ENCODE results near the gene KRTAP4-6. TPM values are rescaled to one million over a fixed set of nuclear protein-coding genes. Genes with fewer than 3 reads are reported as not detected.
"Not testable (repeated sequence)": the region's sequence is repeated elsewhere in the genome, so short reads cannot be mapped to it uniquely, and the experiment has no call there.

Gene KRTAP4-6
- total RNA-seq, 1 donor from 2014 or later, result 4.0 TPM

- not testable (repeated sequence) for DNase-seq
Measured at GRCh38 chr17:41105347-41105746, 35.0 kb downstream of the KRTAP4-6 start, which contains the start of gene KRTAP4-9. Gene KRTAP4-9, plus strand, starts transcription at chr17:41105389. Its CDS starts 0 bp downstream, at chr17:41105389.

GRCh38 chr17:41104386-41105038 is 35.8 kb downstream of the KRTAP4-6 start:
- not testable (repeated sequence) for DNase-seq

DNA sequence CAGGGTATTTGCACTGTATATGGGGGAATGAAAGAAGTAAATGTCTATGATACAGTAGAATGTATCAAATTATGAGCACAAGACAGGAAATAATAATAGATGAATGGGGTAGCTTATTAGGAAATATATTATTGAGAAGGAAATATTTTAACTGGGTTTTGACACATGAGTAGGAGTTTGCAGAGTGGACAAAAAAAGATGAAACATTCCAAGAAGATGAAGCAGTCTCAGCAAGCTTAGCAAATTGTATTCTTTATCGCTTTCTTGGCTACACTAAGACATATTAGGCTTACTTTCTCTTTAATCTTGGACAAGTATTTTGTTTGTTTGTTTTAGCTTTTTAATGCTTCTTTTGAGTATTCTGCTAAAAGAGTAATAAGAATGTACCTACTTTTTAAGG is 36.4 kb downstream of the KRTAP4-6 start:
- DNase-seq, result no peak

DNA sequence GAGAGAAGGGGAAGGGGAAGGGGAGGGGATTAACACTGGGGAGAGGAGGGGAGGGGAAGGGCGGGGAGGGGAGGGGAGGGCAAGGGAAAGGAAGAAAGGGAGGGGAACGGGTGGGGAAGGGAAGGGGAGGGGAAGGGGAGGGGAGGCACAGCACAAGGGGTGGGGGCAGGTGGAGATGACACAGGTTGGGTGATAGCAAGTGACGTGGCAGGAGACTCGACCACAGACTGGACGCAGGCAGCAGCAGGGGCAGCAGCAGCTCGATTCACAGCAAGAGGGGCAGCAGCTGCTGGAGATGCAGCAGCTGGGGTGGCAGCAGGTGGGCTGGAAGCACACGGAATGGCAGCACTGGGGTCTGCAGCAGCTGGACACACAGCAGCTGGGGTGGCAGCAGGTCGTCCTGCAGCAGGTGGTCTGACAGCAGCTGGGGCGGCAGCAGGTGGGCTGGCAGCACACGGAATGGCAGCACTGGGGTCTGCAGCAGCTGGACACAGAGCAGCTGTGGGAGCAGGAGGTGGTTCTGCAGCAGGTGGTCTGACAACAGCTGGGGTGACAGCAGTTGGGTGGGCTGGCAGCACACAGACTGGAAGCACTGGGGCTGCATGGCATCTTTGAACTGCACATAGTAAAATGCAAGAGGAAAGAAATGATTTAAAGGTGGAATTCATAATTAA is 38.6 kb downstream of the KRTAP4-6 start, which contains the start of gene KRTAP4-16:
TSS of gene KRTAP4-16 (minus strand) at position 624 of the 674 bp plus-strand sequence. CDS start at position 624, 0 bp downstream.
- DNase-seq, result no peak

- DNase-seq, result not testable (repeated sequence)
Measured at GRCh38 chr17:41099682-41100480, 40.5 kb downstream of the KRTAP4-6 start.

DNA sequence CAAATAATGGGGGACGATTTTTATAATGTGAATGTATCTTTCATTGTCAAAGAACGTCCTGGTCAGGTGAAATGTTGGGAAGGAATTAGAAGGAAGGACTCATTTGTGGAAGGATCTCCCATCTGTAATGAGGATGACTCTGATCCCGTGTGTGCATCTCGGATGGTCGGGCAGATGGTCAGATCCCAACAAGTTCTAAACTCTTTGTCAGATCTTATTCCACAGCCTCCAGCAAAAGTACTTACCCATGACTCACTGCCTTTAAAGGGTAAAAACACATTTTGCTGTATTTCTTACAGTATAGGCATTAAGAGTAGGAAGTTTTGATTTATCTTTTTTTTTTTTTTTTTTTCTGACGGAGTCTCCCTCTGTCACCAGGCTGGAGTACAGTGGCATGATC is 41.9 kb downstream of the KRTAP4-6 start:
- no peak for DNase-seq

DNA sequence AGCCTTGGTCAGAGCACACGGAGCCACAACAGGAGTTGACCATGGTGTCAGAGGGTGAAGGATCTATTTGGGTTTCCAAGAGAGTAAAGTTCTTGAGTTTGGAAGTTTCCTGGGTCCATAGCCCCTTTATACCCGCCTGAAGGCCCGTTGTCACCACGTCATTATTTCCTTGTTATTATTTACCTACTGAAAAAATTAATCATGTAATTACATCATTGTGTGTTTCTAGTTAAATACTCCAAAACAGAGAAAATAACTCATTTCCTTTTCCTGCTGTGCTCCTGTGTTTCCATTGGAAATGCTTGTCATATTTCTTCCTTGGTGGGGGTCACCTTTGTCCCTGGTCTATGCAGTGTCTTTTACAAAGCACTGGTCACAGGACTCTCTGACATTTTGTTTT is 42.3 kb downstream of the KRTAP4-6 start, which contains the start of gene KRTAP4-8:
TSS of gene KRTAP4-8 (minus strand) at position 101 of the 400 bp plus-strand sequence. CDS start at position 43, 58 bp downstream.
- DNase-seq, result no peak

GRCh38 chr17:41096055-41096454 is 44.3 kb downstream of the KRTAP4-6 start:
- DNase-seq, result no peak

Small RNAs within 50 kb of the gene (small RNA-seq; reads per million reads assigned to genes)
- gene KRTAP4-17P (ENCODE audit: low replicate concordance), result not detected

Other genes starting within 250 kb of the KRTAP4-6 start
- gene KRT23, start 202.9 kb downstream of the KRTAP4-6 start, total RNA-seq, result 107 TPM
- gene KRT39, start 173.6 kb downstream of the KRTAP4-6 start, total RNA-seq, result 6.4 TPM
- gene KRT40, start 156.2 kb downstream of the KRTAP4-6 start, total RNA-seq, result 7.7 TPM
- gene KRTAP3-3, start 146.4 kb downstream of the KRTAP4-6 start, total RNA-seq, result 1.5 TPM
- gene KRTAP3-2, start 140.6 kb downstream of the KRTAP4-6 start, total RNA-seq, result 2.3 TPM
- gene KRTAP3-1, start 131.4 kb downstream of the KRTAP4-6 start, total RNA-seq, result 5.3 TPM
- 14.1 TPM for gene KRTAP1-5, start 113.3 kb downstream of the KRTAP4-6 start, total RNA-seq
- gene KRTAP1-4, start 110.3 kb downstream of the KRTAP4-6 start, total RNA-seq, result not detected
- 12.2 TPM for gene KRTAP1-3, start 105.7 kb downstream of the KRTAP4-6 start, total RNA-seq
- 7.5 TPM for gene KRTAP1-1, start 99.1 kb downstream of the KRTAP4-6 start, total RNA-seq
- gene KRTAP2-1, start 93.2 kb downstream of the KRTAP4-6 start, total RNA-seq, result 3.4 TPM
- gene KRTAP2-2, start 85.3 kb downstream of the KRTAP4-6 start, total RNA-seq, result 6.5 TPM
- 0.30 TPM for gene KRTAP2-3, start 80.4 kb downstream of the KRTAP4-6 start, total RNA-seq
- 3.3 TPM for gene KRTAP2-4, start 74.7 kb downstream of the KRTAP4-6 start, total RNA-seq
- gene KRTAP4-7, start 56.4 kb downstream of the KRTAP4-6 start, total RNA-seq, result 11.4 TPM
- gene KRTAP4-8, start 42.4 kb downstream of the KRTAP4-6 start, total RNA-seq, result 3.1 TPM
- not detected for gene KRTAP4-16, start 38.3 kb downstream of the KRTAP4-6 start, total RNA-seq
- gene KRTAP4-9, start 35.2 kb downstream of the KRTAP4-6 start, total RNA-seq, result 5.2 TPM
- 0.79 TPM for gene KRTAP4-11, start 22.2 kb downstream of the KRTAP4-6 start, total RNA-seq
- gene KRTAP4-12, start 16.4 kb downstream of the KRTAP4-6 start, total RNA-seq, result 0.89 TPM
- gene KRTAP4-5, start 9.3 kb upstream of the KRTAP4-6 start, total RNA-seq, result 1.3 TPM
- gene KRTAP4-4, start 20.2 kb upstream of the KRTAP4-6 start, total RNA-seq, result 2.2 TPM
- gene KRTAP4-3, start 27.7 kb upstream of the KRTAP4-6 start, total RNA-seq, result 2.0 TPM
- 1.1 TPM for gene KRTAP4-2, start 37.7 kb upstream of the KRTAP4-6 start, total RNA-seq
- 3.6 TPM for gene KRTAP4-1, start 44.4 kb upstream of the KRTAP4-6 start, total RNA-seq
- gene KRTAP9-1, start 49.3 kb upstream of the KRTAP4-6 start, total RNA-seq, result not detected
- 6.3 TPM for gene KRTAP9-2, start 86.1 kb upstream of the KRTAP4-6 start, total RNA-seq
- 7.3 TPM for gene KRTAP9-3, start 91.9 kb upstream of the KRTAP4-6 start, total RNA-seq
- 8.5 TPM for gene KRTAP9-8, start 97.5 kb upstream of the KRTAP4-6 start, total RNA-seq
- gene KRTAP9-4, start 109.1 kb upstream of the KRTAP4-6 start, total RNA-seq, result 6.5 TPM
- gene KRTAP9-9, start 114.8 kb upstream of the KRTAP4-6 start, total RNA-seq, result 2.6 TPM
- not detected for gene KRTAP9-6, start 124.8 kb upstream of the KRTAP4-6 start, total RNA-seq
- gene KRTAP9-7, start 135.2 kb upstream of the KRTAP4-6 start, total RNA-seq, result not detected
- gene KRTAP29-1, start 162.3 kb upstream of the KRTAP4-6 start, total RNA-seq, result 0.39 TPM
- gene KRTAP16-1, start 168.8 kb upstream of the KRTAP4-6 start, total RNA-seq, result 4.5 TPM
- gene KRTAP17-1, start 175.2 kb upstream of the KRTAP4-6 start, total RNA-seq, result 7.9 TPM
- 22.0 TPM for gene KRT33A, start 210.3 kb upstream of the KRTAP4-6 start, total RNA-seq
- 7.7 TPM for gene KRT33B, start 229.3 kb upstream of the KRTAP4-6 start, total RNA-seq
- 19.5 TPM for gene KRT34, start 241.8 kb upstream of the KRTAP4-6 start, total RNA-seq

Measured in skin of body (tissue), 3 donors.